ENCODE measurements around the gene LDLRAD4. TPM values are rescaled to one million over a fixed set of nuclear protein-coding genes. Genes with fewer than 3 reads are reported as not detected.

The LDLRAD4 gene
- total RNA-seq, 1 donor, result 50.9 TPM

DNA sequence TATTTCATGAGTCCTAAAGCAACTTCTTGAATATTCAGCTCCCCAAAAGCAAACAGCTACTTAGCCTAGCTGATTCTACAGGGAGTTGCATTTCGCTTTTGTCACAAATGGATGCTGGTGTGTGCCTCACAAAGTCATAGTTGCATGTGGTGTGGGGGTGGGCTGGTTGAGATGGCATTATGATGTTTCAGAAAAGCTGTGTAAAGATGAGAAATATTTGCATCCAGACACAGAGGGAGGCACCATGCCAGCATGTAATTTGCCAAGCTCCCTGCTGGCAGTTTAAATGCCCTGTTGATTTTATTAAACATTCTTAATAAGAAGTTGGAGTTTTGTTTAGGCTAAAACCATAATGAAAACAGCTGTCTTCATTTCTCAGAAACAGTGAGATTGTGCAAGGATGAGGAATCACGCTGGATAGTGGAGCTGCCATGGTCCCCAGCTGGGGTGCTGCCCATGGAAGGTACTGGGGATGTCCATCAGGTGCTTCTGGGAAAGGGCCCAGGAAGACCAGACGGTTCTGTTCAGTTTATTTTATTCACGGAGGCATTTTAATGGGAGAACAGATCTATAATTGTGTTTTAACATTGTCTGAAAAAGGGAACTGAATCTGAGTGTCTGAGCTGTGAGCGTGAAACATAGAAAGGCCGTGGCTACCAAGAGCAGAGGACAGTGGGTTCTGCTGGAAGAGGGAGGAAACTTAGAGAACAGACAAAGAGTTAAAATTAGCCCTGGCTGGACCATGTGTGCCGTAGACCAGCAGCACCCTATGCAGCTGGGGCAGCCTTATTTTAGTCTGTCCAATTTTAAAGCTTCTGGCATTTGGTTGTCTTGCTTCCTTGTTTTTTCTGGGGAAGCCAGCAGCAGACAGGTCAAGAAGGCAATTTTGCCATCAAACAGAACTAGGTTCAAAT lies 330.7 kb downstream of the LDLRAD4 start:
- Histone ChIP-seq H3K9me3 (ENCODE audit: low read depth, low read length) (no peaks in the 10 kb centered on the region), H3K4me3 (ENCODE audit: low read length) (no peak overlapping the region), H3K4me1 (ENCODE audit: insufficient read depth, low read length) (peaks cover 20% of the 10 kb centered on the region), H3K27me3 (ENCODE audit: insufficient read depth, low read length) (no peaks in the 10 kb centered on the region)

DNA sequence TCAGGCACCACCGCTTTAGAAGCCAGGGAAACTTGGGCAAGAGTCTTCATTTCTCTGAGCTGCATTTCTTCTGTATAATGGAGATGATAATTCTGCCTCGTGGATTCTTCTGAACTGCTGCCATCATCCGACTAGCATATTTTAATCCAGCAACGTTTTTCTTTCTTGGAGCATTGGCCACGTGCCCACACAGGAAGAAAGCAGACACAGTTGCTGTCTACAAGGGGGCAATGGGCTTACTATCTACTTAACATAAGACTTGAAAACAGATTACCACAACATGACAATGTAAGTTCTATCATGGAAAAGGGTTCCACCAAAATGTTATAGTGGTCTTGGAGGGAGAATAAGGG lies 331.3 kb downstream of the LDLRAD4 start:
- Histone ChIP-seq H3K4me1 (ENCODE audit: insufficient read depth, low read length) (peaks cover 20% of the 10 kb centered on the region), H3K4me3 (ENCODE audit: low read length) (no peak overlapping the region), H3K27me3 (ENCODE audit: insufficient read depth, low read length) (no peaks in the 10 kb centered on the region), H3K9me3 (ENCODE audit: low read depth, low read length) (no peaks in the 10 kb centered on the region)

DNA sequence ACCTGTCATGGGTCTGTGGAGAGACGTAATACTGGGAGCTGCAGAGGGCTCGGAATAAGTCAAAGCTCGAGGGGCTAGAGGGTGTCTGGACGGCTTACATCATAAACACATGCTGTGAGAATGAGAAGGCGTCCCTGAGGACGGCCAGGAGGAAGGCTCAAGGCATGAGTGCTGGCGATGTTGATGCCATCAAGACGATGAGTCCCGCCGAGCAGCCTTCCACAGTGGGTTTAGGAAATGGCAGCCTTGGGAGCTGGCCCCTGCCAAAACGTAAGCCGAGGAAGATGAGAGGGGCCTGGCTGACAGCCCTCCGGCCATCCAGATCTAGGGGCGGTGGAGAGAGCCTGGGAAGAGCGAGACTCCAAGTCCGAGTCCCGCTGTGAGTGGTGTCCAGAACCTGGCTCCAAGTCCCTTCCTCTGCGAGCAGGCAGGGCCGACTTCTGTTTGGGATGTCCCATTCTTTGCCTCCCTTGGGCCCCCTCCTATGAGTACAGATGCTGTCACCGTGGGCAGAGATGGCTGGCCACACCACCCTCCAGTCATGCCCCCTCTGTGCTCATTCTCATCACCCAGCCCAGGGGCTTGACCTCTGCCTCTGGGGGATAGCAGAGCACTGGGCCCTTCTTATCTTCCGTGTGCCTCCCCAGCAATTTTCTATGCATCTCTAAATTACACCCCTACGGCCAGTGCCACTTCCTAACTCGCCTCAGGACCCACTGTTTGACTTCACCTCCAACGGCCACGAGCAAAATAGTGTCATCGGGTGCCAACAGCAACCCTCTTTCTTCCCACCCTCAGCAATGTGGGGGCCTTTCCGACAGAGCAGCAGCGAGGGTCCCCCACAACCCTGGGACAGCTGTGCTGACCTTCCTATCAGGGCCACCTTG lies 332.1 kb downstream of the LDLRAD4 start:
- H3K4me1 ChIP-seq (ENCODE audit: insufficient read depth, low read length), result peaks cover 20% of the 10 kb centered on the region
- H3K27me3 ChIP-seq (ENCODE audit: insufficient read depth, low read length), result no peaks in the 10 kb centered on the region
- no peaks in the 10 kb centered on the region for H3K9me3 ChIP-seq (ENCODE audit: low read depth, low read length)
- H3K4me3 ChIP-seq (ENCODE audit: low read length), result no peak overlapping the region

DNA sequence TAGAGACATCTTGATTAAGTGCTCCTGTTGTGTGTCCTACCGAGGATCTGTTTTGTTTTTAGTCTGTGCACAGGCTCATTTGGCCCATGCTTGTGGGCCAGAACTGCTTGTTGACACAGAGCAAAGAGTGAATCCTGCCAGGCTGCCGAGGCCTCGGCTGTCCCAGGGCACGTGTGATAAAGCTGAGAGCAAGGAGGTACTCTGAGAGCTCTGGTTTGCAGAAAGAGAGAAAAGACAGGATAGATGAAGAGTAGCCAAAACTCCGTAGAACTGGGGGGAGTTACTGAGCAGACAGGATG lies 332.7 kb downstream of the LDLRAD4 start:
- Histone ChIP-seq H3K27me3 (ENCODE audit: insufficient read depth, low read length) (no peaks in the 10 kb centered on the region), H3K4me3 (ENCODE audit: low read length) (no peak overlapping the region), H3K9me3 (ENCODE audit: low read depth, low read length) (no peaks in the 10 kb centered on the region), H3K4me1 (ENCODE audit: insufficient read depth, low read length) (peaks cover 20% of the 10 kb centered on the region)

DNA sequence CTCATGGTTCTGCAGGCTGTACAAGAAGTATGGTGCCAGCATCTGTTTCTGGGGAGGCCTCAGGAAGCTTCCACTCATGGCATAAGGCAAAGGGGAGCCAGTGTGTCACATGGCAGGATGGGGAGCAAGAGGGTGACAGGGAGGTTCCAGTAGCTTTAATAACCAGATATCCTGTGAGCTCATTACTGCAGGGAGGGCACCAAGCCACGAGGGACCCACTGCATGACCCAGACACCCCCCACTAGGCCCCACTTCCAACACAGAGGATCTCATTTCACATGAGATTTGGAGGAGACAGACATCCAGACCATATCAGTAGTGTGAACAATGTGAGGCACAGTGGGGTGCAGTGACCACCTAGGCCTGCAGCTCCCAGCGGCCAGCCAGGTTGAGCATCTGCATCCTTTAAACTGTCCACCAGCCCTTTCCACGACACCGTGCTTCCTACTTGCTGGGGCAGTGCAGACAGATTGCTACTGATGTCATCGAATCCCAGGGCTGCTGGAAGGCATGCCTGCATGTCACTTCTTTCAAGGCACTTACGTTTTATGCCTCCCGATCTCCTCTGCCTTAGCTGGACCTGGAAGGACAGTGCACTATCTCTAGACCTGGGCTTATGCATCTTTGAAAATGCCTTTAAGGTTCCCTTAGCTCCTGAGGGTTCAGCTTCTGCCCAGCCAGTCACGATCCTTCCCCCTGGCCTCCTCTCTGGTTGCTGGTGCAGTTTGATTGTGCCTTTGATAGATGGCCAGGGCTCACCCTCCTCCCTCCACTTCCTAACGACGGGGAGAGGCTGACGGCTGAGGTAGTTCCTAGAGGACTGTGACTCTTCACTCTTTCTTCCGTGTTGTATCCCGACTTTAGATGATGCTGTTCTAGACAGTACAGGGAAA lies 333.5 kb downstream of the LDLRAD4 start:
- H3K27me3 ChIP-seq (ENCODE audit: insufficient read depth, low read length), result no peaks in the 10 kb centered on the region
- no peak overlapping the region for H3K4me3 ChIP-seq (ENCODE audit: low read length)
- no peaks in the 10 kb centered on the region for H3K9me3 ChIP-seq (ENCODE audit: low read depth, low read length)
- peaks cover 20% of the 10 kb centered on the region for H3K4me1 ChIP-seq (ENCODE audit: insufficient read depth, low read length)

DNA sequence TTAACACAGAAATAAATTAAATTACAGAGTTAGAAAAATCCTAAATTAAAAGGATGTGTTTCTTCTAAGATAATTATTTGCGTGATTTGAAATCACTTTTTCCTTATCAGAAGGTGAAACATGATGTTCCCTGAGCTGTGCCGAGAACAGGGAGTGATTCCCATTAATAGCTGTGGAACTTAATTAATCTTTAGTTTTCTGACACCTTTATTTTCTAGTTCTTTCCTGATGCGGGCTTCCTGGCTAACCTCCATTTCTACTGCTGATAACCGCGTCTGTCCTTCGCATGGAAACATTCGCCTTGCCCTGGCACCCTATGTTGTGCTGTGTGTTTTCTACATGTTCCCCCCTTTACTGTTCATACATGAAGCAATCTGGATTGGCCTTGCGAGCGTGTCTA lies 334.9 kb downstream of the LDLRAD4 start:
- no peaks in the 10 kb centered on the region for H3K9me3 ChIP-seq (ENCODE audit: low read depth, low read length)
- no peak overlapping the region for H3K4me3 ChIP-seq (ENCODE audit: low read length)
- H3K4me1 ChIP-seq (ENCODE audit: insufficient read depth, low read length), result peaks cover 25% of the 10 kb centered on the region
- no peaks in the 10 kb centered on the region for H3K27me3 ChIP-seq (ENCODE audit: insufficient read depth, low read length)

DNA sequence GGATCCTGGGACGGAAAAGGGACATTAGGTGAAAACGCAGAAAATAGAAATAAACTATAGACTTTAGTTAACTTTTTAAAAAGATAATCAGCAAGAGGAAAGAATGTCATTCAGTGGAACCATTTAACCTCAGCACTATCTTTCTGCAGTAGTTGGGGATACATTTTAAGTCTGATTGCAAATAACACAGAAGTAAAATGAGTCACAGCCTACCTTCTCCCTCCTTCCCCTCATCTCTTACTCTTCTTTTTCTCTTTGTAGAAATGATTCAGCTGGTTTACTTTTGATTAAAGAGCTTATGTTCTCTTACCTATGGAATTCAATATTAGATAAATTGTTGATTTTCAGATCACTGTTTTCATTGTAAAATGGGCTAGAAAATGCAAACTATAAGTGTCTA lies 336.6 kb downstream of the LDLRAD4 start:
- Histone ChIP-seq H3K4me3 (ENCODE audit: low read length) (no peak overlapping the region), H3K27me3 (ENCODE audit: insufficient read depth, low read length) (no peaks in the 10 kb centered on the region), H3K9me3 (ENCODE audit: low read depth, low read length) (no peaks in the 10 kb centered on the region), H3K4me1 (ENCODE audit: insufficient read depth, low read length) (peaks cover 10% of the 10 kb centered on the region)

DNA sequence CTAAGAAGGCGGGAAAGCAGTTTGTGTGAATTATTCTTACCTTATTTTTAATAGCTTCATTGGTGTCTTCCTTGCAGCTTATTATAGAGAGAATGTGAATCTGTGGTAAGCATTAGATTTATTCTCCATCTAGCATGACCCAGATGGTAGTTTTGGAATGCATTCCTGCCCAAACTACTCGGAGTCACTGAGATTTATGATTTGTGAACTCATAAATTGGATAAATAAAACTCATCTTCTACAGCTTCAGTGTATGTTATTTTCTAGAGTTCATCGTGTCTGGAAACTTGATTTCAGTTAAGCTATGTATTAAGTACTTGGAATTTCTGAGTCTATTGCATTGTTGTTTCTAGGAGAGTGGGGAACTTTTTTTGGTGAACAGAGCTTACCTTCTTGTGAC lies 337.3 kb downstream of the LDLRAD4 start:
- no peak overlapping the region for H3K4me3 ChIP-seq (ENCODE audit: low read length)
- H3K9me3 ChIP-seq (ENCODE audit: low read depth, low read length), result no peaks in the 10 kb centered on the region
- peaks cover 16% of the 10 kb centered on the region for H3K4me1 ChIP-seq (ENCODE audit: insufficient read depth, low read length)
- no peaks in the 10 kb centered on the region for H3K27me3 ChIP-seq (ENCODE audit: insufficient read depth, low read length)

DNA sequence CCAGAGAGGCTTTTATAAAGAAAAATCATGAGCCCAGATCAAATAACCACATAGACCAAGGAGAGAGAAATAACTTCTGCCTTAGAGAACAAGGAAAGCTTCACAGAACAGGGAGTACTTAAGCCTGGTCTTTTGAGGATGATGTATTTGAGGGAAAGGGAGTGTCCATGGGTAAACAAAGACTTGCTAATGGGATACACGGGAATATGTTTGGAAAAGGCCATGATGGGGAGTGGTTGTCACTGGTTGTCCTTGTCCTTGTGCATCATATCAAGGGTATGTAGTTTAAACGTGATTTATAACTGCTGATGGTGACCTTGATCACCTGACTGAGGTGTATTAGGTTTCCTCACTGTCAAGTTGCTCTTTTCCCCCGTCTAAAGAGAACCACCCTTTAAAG lies 337.9 kb downstream of the LDLRAD4 start:
- Histone ChIP-seq H3K9me3 (ENCODE audit: low read depth, low read length) (no peaks in the 10 kb centered on the region), H3K4me1 (ENCODE audit: insufficient read depth, low read length) (peaks cover 16% of the 10 kb centered on the region), H3K4me3 (ENCODE audit: low read length) (no peak overlapping the region), H3K27me3 (ENCODE audit: insufficient read depth, low read length) (no peaks in the 10 kb centered on the region)

DNA sequence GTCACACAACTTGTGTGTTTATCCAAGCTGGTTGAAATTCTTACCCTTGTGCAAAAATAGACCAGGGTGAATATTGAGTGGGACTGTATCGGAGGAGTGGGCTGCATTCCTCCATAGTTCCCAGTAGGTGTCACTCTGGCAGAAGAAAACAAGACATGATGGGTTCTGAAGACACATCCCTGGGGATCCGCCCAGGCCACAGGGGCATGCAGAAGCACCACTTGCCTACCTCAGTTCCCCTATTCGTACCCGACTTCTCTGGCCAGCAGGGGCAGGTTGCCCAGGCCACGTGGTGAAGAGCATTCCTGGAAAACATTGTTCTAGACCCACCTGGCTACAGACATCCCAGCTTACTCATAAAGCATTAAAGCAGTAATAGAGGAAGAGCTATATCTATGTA lies 339.6 kb downstream of the LDLRAD4 start:
- no peaks in the 10 kb centered on the region for H3K9me3 ChIP-seq (ENCODE audit: low read depth, low read length)
- H3K4me3 ChIP-seq (ENCODE audit: low read length), result no peak overlapping the region
- H3K27me3 ChIP-seq (ENCODE audit: insufficient read depth, low read length), result no peaks in the 10 kb centered on the region
- H3K4me1 ChIP-seq (ENCODE audit: insufficient read depth, low read length), result peaks cover 29% of the 10 kb centered on the region

DNA sequence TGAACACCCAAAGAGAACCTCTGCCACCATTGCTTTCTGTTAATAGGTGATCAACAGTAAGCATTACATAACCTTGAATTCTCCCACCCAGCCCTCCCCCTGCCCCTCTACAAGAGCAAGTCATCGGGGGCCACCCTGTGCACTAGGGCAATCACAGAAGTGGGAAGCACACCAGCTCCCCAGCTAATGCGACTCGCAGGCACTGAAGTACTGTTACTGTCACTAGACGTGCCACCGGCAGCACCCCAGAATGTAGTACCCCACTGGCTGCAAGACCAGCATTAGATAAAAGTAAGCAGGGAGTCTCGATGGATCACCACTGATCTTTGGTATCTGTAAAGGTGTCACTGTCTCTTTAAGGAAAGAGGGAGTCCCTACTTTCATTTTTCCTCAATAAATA lies 340.2 kb downstream of the LDLRAD4 start:
- H3K9me3 ChIP-seq (ENCODE audit: low read depth, low read length), result no peaks in the 10 kb centered on the region
- H3K27me3 ChIP-seq (ENCODE audit: insufficient read depth, low read length), result no peaks in the 10 kb centered on the region
- H3K4me3 ChIP-seq (ENCODE audit: low read length), result no peak overlapping the region
- H3K4me1 ChIP-seq (ENCODE audit: insufficient read depth, low read length), result peaks cover 36% of the 10 kb centered on the region

DNA sequence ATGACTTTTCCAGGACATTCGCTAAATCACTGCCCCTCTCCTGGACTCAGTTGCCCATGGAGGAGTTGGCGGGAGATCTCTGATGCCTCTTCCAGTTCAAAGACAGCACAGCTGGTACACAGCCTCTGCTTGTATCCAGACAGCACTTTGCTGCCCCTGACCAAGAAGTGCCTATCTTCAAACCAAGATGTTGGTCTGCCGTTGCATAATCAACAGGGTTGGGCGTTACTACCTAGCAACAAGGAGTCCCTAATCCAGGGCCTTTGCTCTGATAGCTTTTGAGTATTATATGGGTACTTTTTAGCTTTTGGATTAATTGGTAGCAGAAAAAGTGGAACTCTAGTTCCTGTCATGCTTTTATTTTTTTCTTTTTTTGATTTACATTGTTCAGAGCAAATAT lies 341.2 kb downstream of the LDLRAD4 start:
- Histone ChIP-seq H3K4me3 (ENCODE audit: low read length) (no peak overlapping the region), H3K4me1 (ENCODE audit: insufficient read depth, low read length) (peaks cover 45% of the 10 kb centered on the region), H3K27me3 (ENCODE audit: insufficient read depth, low read length) (no peaks in the 10 kb centered on the region), H3K9me3 (ENCODE audit: low read depth, low read length) (no peaks in the 10 kb centered on the region)

DNA sequence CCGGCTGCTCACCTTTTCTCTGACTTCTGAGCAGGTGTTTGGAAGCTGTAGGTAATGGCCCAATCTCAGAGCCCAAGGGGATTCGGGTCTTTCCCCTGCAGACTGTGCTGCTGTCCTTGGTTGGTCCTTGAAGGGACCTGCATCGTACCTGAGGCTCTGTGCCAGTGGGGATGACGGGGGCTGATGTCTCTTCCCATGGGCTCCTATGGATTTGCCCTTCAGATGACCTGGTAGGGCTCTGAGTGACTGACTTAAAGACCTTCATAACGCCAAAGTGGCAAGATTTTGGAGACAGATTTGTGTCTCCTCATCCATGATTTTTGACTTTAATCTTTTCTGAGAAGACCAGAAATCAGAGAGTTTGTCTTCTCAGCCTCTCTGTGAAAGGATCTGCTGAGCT lies 341.7 kb downstream of the LDLRAD4 start:
- H3K9me3 ChIP-seq (ENCODE audit: low read depth, low read length), result no peaks in the 10 kb centered on the region
- no peak overlapping the region for H3K4me3 ChIP-seq (ENCODE audit: low read length)
- H3K4me1 ChIP-seq (ENCODE audit: insufficient read depth, low read length), result peaks cover 48% of the 10 kb centered on the region
- H3K27me3 ChIP-seq (ENCODE audit: insufficient read depth, low read length), result no peaks in the 10 kb centered on the region

DNA sequence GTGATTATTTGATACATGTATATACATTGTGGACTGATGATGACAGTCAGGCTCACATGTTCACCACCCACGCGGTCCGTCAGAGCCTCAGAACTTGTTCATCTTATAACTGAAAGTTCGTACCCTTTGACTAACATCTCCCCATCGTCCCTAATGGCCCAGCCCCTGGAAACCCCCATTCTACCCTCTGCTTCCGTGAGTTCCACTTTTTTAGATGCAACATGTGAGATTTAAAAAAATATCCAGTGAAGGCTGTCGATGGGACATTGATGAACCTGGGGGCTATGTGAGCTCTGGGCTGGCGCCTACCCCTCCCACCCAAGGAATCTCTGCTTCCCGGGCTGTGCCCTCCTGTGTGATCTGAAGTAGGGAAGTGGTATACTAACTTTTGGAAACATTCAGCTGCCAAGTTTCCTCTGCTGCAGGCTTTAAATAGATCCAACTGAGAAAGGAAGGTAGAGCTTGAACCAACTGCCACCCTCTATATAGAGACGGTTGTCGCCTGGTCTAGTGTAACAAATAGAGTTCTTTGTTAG lies 344.0 kb downstream of the LDLRAD4 start:
- no peak overlapping the region for H3K4me3 ChIP-seq (ENCODE audit: low read length)

More for the DNA sequence above, 344.0 kb downstream of the LDLRAD4 start:
- H3K27me3 ChIP-seq (ENCODE audit: insufficient read depth, low read length), result no peaks in the 10 kb centered on the region
- no peaks in the 10 kb centered on the region for H3K9me3 ChIP-seq (ENCODE audit: low read depth, low read length)
- H3K4me1 ChIP-seq (ENCODE audit: insufficient read depth, low read length), result peaks cover 71% of the 10 kb centered on the region

Measured in mononuclear cell (primary cell).